ENCODE results near the gene RAB1B.
"Not testable (repeated sequence)": the region's sequence is repeated elsewhere in the genome, so short reads cannot be mapped to it uniquely, and the experiment has no call there.

RAB1B gene

GRCh38 chr11:66239998-66240780 lies 28.2 kb upstream of the RAB1B start:
- no peak for DNase-seq

GRCh38 chr11:66240781-66241136 lies 27.7 kb upstream of the RAB1B start:
- no peak for DNase-seq

GRCh38 chr11:66242095-66242765 lies 26.2 kb upstream of the RAB1B start:
- DNase-seq, result no peak

GRCh38 chr11:66243782-66244535 lies 24.5 kb upstream of the RAB1B start:
- DNase-seq, result no peak

- DNase-seq, result no peak
Measured at GRCh38 chr11:66247295-66247694, 21.1 kb upstream of the RAB1B start.

- DNase-seq, result no peak
Measured at GRCh38 chr11:66247801-66248200, 20.6 kb upstream of the RAB1B start.

- no peak for DNase-seq
Measured at GRCh38 chr11:66248903-66249302, 19.5 kb upstream of the RAB1B start.

GRCh38 chr11:66251809-66252208 lies 16.6 kb upstream of the RAB1B start:
- no peak for DNase-seq

- not testable (repeated sequence) for DNase-seq
Measured at GRCh38 chr11:66253081-66253480, 15.4 kb upstream of the RAB1B start.

GRCh38 chr11:66258473-66258893 lies 10.0 kb upstream of the RAB1B start:
- no peak for DNase-seq

GRCh38 chr11:66259225-66259624 lies 9.2 kb upstream of the RAB1B start:
- no peak for DNase-seq

GRCh38 chr11:66259956-66260355 lies 8.5 kb upstream of the RAB1B start:
- no peak for DNase-seq

- no peak for DNase-seq
Measured at GRCh38 chr11:66261578-66261977, 6.9 kb upstream of the RAB1B start.

GRCh38 chr11:66262191-66262590 lies 6.2 kb upstream of the RAB1B start:
- no peak for DNase-seq

- DNase-seq, result no peak
Measured at GRCh38 chr11:66262696-66263095, 5.7 kb upstream of the RAB1B start.

GRCh38 chr11:66263231-66263630 lies 5.2 kb upstream of the RAB1B start:
- DNase-seq, result no peak

GRCh38 chr11:66263785-66264184 lies 4.7 kb upstream of the RAB1B start:
- DNase-seq, result no peak

GRCh38 chr11:66264383-66264782 lies 4.1 kb upstream of the RAB1B start:
- no peak for DNase-seq

GRCh38 chr11:66264914-66265313 lies 3.5 kb upstream of the RAB1B start:
- DNase-seq, result no peak

GRCh38 chr11:66265531-66266377 lies 2.7 kb upstream of the RAB1B start:
- DNase-seq, result no peak

GRCh38 chr11:66266378-66267038 lies 1.9 kb upstream of the RAB1B start:
- no peak for DNase-seq

GRCh38 chr11:66267039-66267378 lies 1.4 kb upstream of the RAB1B start:
- DNase-seq, result no peak

Data from NK-92 treated with Interleukin-12 subunit alpha and Interleukin-12 subunit beta, amount 100 ng/mL, for 24 hours (cell line).